Kidney glomerular epithelial cell (primary cell): ENCODE results near the gene APOL2.
"Not testable (repeated sequence)": the region's sequence is repeated elsewhere in the genome, so short reads cannot be mapped to it uniquely, and the experiment has no call there.

Experiments
- DNase-seq: peaks from one replicate; lab custom pipeline; 2025; lab: John Stamatoyannopoulos, UW

Gene APOL2, protein sequence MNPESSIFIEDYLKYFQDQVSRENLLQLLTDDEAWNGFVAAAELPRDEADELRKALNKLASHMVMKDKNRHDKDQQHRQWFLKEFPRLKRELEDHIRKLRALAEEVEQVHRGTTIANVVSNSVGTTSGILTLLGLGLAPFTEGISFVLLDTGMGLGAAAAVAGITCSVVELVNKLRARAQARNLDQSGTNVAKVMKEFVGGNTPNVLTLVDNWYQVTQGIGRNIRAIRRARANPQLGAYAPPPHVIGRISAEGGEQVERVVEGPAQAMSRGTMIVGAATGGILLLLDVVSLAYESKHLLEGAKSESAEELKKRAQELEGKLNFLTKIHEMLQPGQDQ

DNA sequence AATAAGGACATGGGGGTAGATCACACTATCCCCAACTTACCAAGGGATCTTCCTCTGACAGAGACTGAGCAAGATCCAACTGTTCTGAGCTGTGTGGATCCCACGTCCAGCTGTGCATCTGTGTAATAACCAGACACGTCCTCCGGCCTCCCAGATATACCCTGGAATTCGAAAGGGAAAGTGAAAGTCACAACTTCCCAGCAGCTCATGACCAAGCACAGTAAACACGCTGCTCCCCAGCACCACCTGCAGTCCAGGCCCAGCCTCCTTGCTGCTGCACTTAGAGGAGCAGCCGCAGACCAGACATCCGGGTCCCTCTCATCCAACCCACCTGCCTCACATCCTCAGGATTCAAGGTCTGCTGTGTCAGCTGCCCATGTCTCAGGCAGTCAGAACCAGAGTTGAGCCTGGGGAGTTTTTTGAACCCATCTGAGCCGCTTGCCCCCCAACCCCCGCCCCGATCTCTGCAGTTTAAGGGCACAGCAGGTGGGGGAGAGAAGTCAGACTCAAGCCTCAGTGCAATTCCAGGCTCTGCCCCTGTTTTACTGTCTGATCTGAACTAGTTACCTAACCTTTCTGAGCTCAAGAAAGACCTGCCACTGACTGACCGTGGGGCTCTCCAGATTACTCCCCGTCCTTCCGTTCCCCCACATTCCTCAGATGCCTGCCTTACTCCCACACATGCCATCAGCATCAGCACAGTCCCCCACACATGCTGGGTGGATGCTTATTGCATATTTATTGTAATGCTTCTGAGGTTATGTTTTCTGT, at the start of gene APOL2:
TSS of gene APOL2 (minus strand) at position 127 of the 771 bp plus-strand sequence. CDS start 6,365 bp downstream, outside the sequence.
- peak; percentile 98 for DNase-seq

DNA sequence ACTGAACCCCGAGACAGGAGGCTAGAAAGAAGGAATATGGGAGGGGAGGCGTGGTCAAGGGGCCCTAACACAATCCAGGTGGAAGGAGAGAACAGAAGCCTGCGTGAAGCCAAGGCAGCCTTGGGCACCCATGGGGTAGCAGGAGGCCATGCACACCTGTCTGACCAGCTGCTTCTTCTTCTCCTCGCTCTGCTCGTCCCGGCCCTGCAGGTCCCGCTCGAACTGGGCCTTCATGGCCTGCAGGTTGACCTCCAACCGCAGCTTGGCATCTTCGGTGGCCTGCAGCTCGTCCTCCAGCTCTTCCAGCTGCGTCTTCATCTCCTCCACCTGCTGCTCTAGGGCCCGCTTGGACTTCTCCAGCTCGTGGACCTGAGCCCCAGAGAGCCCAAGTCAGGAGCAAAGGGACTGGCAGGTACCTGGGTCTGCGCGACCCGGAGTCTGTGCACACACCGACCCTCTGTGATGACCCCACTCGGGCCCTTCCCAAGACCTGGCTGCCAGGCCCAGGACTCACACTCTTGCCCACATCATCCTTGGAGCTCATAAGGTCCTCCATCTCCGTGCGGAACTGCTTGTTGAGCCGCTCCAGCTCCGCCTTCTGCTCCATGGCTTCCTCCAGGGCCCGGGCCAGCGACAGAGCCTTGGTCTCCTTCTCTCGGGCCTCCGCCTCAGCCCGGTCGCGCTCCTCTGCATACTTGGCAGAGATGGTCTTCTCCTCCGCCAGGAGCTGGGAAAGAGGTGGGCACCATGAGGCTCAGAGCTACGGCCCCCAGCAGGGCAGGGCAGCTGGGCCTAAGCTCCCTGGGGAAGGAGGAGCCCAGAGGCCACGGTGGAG, 49.5 kb upstream of the APOL2 start:
- DNase-seq = no peak

- DNase-seq = no peak
These were observed 48.7 kb upstream of the APOL2 start for GRCh38 chr22:36287881-36288515.

- no peak for DNase-seq
These were observed 47.0 kb upstream of the APOL2 start for GRCh38 chr22:36286096-36286957.

GRCh38 chr22:36285545-36285944, 46.2 kb upstream of the APOL2 start:
- no peak for DNase-seq

DNA sequence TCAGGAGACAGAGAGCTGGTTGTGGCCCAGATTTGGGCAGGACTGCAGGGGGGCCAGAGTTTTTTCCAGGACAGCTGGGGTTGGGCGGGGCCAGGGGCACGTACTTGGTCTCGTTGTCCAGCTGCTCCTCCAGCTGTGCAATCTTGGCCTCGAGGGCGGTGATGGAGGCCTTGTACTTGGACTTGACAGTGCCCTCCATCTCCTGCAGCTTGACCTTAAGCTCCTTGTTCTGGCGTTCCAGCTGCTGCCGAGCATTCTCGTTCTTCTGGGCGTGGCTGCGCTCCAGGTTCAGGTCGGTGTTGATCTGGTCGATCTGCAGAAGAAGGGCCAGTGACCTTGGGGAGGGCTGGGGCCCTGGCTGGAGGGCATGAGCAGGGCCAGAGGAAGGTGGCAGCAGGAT, 45.7 kb upstream of the APOL2 start:
- no peak for DNase-seq

DNA sequence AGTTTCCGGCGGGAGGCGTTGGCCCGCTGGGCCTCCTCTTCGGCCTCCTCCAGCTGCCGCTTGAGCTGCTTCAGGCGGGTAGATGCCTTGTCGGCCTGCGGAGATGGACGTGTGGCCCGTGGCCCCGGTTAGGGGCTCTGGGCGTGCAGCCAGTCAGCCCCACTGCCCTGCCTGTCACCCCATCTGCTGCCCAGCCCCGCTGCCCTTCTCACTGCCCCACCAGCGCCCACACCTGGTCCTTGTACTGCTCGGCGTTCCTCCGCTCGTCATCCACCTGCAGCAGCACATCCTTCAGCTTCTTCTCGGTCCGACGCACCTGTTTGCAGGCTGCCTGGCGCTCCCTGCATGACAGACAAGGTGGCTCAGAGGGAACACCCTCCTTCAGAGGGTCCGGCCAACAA, 44.8 kb upstream of the APOL2 start:
- no peak for DNase-seq

- DNase-seq = no peak
These were observed 43.1 kb upstream of the APOL2 start for GRCh38 chr22:36282328-36282831.

GRCh38 chr22:36281781-36282327, 42.5 kb upstream of the APOL2 start:
- no peak for DNase-seq

- DNase-seq = no peak
These were observed 41.1 kb upstream of the APOL2 start for GRCh38 chr22:36280379-36280778.

DNA sequence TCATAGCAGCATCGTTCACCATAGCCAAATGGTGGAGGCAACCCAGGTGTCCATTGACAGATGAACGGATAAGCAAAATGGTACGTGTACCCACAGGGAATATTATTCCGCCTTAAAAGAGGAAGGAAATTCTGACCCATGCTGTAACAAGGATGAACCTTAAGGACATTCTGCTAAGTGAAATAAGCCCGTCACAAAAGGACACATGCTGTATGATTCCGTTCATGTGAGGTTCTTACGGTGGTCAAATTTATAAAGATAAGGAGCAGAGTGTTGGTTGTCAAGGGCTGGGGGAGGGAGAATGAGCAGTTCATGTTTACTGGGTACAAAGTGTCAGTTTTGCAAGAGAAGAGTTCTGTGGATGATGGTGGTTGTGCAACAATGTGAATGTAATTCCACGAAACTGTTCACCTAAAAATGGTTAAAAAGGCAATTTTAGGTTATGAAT, 39.9 kb upstream of the APOL2 start:
- DNase-seq = no peak

DNA sequence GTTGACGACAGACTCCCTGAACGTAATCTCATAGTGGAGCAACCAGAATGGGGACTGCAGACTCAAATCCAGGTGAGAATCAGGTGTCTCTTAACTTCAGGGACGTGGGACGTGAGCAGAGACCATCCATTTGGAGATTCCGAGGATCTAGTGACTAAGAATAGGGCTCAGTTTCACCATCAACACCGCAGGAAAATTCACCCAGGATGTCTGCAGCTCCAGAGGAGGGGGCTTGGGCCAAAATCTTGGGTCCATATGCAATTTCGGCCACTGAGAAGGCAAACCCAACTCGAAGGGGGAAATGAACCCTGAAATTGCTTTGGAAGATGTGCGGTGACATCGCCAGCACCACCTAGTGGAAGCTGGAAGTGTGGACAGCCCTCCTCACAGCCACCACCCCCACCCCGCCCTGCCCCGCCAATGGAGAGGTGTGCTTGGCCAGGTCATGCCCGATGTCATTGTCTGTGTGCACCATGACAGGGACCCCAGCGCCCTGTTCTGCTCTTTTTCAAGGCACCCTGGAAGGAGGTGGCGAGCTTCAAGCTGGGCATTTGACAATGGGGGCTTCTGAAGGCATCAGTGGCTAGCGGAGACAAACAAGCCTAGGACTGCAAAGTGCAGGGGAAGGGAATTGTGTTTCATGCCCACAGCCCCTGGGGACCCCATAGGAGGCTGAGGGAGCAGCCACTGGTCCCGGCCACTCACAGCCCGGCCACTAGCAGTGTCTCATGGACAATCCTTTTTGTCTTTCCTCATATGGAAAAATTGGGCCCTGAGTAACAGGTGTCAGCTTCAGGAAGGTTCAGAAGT, 38.4 kb upstream of the APOL2 start:
- peak; percentile 54 for DNase-seq

DNA sequence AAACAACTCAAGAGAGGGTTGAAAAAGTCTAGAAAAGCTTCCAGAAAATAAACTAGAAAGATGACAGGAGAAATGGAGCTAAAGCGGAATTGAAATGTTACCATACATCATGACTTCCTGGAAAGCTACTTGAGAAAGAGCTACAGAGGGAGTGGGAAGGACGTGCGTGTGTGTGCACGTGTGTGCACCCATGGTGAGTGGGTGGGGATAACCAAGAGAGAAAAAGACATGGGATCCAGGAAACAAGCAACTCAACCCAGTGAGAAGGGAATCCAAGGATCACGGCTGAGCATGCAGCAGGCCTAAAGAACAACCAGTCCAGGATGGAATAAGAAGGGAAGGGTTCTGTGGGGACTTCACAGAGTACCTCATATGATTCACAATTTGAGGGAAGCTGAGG, 35.2 kb upstream of the APOL2 start:
- no peak for DNase-seq

- not testable (repeated sequence) for DNase-seq
These were observed 32.6 kb upstream of the APOL2 start for GRCh38 chr22:36271951-36272350.

GRCh38 chr22:36271231-36271630, 31.9 kb upstream of the APOL2 start:
- DNase-seq = not testable (repeated sequence)

DNA sequence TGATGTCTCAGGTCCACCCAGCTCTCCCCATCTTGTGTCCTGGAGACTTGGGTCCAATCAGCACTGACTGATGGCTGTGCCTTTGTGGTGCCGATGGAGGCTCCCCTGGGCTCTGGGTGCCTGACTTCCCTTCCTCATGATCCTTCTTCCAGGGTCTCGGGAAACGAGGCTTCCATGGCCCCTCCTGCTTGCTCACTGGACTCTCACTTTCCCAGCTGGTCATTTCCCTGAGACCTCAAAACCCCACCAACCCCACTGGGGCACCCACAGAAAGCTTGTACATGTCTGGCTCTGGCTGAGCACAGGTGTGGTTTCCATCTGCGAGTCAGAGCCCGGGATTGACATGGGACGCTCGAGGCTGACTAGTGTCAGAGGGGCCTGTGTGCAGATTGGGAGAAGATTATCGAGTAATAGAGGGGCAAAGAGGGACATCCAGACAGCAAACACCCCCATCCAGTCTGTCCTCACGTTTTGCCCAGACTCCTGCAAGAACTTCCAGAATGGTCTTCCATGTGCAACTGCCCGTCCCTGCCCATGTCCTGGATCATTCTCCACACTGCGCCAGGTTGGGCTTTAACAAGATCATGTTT, 28.7 kb upstream of the APOL2 start:
- no peak for DNase-seq

GRCh38 chr22:36267058-36267457, 27.7 kb upstream of the APOL2 start:
- no peak for DNase-seq

DNA sequence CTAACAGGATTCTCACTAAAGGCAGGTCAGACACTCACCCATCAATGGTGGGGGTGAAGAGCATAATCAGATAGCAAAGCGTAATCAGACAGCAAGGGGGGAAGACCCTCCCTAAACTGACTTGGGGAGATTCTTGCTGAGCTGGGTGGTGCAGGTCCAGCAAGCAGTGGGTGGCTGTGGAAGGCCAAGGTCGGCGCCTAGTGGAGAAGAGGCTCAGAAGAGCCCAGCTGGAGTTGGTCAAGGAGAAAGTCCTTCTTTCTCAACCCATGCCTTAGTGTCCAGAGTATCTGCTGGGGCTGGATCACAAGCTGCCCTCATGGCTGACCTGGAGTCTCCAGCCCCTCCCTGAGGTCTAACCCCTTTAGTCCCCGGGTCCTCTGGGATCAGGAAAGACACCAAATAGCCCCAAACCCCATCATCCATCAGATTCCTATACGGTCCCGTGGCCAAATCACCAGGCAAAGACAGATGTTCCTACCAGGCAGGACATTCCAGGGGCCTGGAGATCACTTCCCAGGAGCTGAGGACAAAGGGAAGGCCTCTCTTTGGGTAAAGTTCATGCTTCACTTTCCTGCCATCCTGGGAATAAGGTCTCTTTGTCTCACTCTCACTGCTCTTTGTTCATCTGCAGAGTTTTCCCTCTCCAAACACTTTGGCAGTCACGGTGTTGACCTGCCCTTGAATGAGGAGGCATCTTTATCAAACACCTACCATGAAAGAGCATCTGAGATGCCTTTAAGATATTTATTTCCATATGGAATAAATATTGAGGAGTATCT, 24.7 kb upstream of the APOL2 start:
- not testable (repeated sequence) for DNase-seq
